ENCODE data around the gene CCDC3. TPM values are rescaled to one million over a fixed set of nuclear protein-coding genes. Genes with fewer than 3 reads are reported as not detected.

CCDC3 gene
- total and polyA plus RNA-seq, 2 of the 4 experiments (the other 2 are of a cell fraction): 0.29 to 0.36 TPM

GRCh38 chr10:12929381-12929780, 72.1 kb downstream of the CCDC3 start:
- H2BK120ac ChIP-seq (ENCODE audit: low read depth, low read length): no peak overlapping the region
- no peaks in the 10 kb centered on the region for H3K9me1 ChIP-seq (ENCODE audit: insufficient read depth, low read length)
- in situ Hi-C loops (cut with MboI; ENCODE audit: low sequenced_read_pairs): no loop called here
- H3K4me2 ChIP-seq (ENCODE audit: low read depth, low read length): no peak overlapping the region
- H3K56ac ChIP-seq (ENCODE audit: extremely low read depth, insufficient read depth, low read length): no peak overlapping the region
- H3K9me3 ChIP-seq (ENCODE audit: control insufficient read depth, insufficient read depth, low read length): no peaks in the 10 kb centered on the region; the same call in 1 of the 2 replicates
- no TSS peak for BruUV-seq (replicated peaks)
- H3K18ac ChIP-seq (ENCODE audit: low read depth, low read length): no peak overlapping the region
- H2BK15ac ChIP-seq (ENCODE audit: low read depth, low read length): no peak overlapping the region
- ChIA-PET POLR2A (ENCODE audit: unreplicated experiment) (no interaction called here), CTCF (interaction anchor here (1.0 kb wide), 1 partner anchor 28 kb away, joined by 3 read pairs; no protein-coding TSS in a partner anchor)
- H3K4me3 ChIP-seq (ENCODE audit: insufficient read depth, low read depth, low read length): no peak overlapping the region
- DNase-seq (no peak), ATAC-seq (ENCODE audit: low read depth) (no peak)
- no peaks in the 10 kb centered on the region for H4K20me1 ChIP-seq (ENCODE audit: insufficient read depth, low read length)
- intact Hi-C loops (cut with micrococcal nuclease): no loop called here
- H3K4ac ChIP-seq (ENCODE audit: low read depth, low read length): no peak overlapping the region
- H3K4me1 ChIP-seq (ENCODE audit: control insufficient read depth, insufficient read depth, low read length): no peaks in the 10 kb centered on the region
- no peak overlapping the region for H2AK9ac ChIP-seq (replicated peaks; ENCODE audit: low read depth, low read length, poor library complexity)
- H4K91ac ChIP-seq (ENCODE audit: insufficient read depth, low read depth, low read length): no peak overlapping the region
- no peak overlapping the region for H3K9ac ChIP-seq (ENCODE audit: low read depth, low read length)
- no peak overlapping the region for H2AK5ac ChIP-seq (ENCODE audit: low read depth, low read length)
- no peak overlapping the region for H3K23ac ChIP-seq (ENCODE audit: low read depth, low read length)
- no peak overlapping the region for H2BK5ac ChIP-seq (ENCODE audit: low read depth, low read length, poor library complexity, severe bottlenecking)
- WGBS, 2 experiments (ENCODE audit: extremely low coverage in 2 of 2, insufficient read length in 1 of 2): no CpG with 5 or more reads among the region's 2 CpGs
- H2BK20ac ChIP-seq (ENCODE audit: low read depth, low read length): no peak overlapping the region
- no peaks in the 10 kb centered on the region for H3K36me3 ChIP-seq (ENCODE audit: control insufficient read depth, insufficient read depth, low read length)
- TF ChIP-seq MAFK (IDR thresholded peaks at IDR 0.05; ENCODE audit: low read depth, low read length): no peak
- TF ChIP-seq RCOR1 (IDR thresholded peaks at IDR 0.05; ENCODE audit: insufficient replicate concordance, low read length): no peak
- TF ChIP-seq ELK1 (IDR thresholded peaks at IDR 0.05; ENCODE audit: borderline replicate concordance, low read depth, low read length): no peak
- no peak overlapping the region for H4K5ac ChIP-seq (ENCODE audit: low read depth, low read length)
- H3K27ac ChIP-seq (ENCODE audit: insufficient read depth, low read length): no peak overlapping the region
- H3K27me3 ChIP-seq (ENCODE audit: control insufficient read depth, insufficient read depth, low read length): no peaks in the 10 kb centered on the region; the same call in 1 of the 2 replicates
- no peak overlapping the region for H4K8ac ChIP-seq (ENCODE audit: low read depth in 2 of 2, low read length in 2 of 2)
- dilution Hi-C loops (cut with HindIII; ENCODE audit: low sequenced_read_pairs, unreplicated experiment): no loop called here
- H3K79me1 ChIP-seq (ENCODE audit: low read depth in 1 of 2, low read length in 2 of 2): no peaks in the 10 kb centered on the region
- no peak overlapping the region for H2AFZ ChIP-seq (replicated peaks; ENCODE audit: low read length, poor library complexity)
- H3K14ac ChIP-seq (replicated peaks; ENCODE audit: low read depth, low read length): no peak overlapping the region
